Gastrocnemius medialis (tissue), 4 donors: ENCODE measurements around the gene PRKCD. TPM values are rescaled to one million over a fixed set of nuclear protein-coding genes. Genes with fewer than 3 reads are reported as not detected.

Experiments
- ATAC-seq, 2 donors: fragments of 150-250 bp; one replicate each; pipeline ENCODE4 v1.9.1; 2016
- DNase-seq, 2 donors: peaks; one replicate each; pipeline ENCODE4 v3.0.0-alpha.2; 2019
- H3K27ac ChIP-seq, 4 donors: fragments of 200-600 bp; sonication (generic); 1 replicate in 1 of 4; 2 replicates in 3 of 4; pipeline ENCODE4 v1.5.1; 2016 to 2018; ENCODE audit warnings: mild to moderate bottlenecking in 2 of 4, moderate library complexity in 1 of 4
- H3K27me3 ChIP-seq, 3 donors: fragments of 200-600 bp; sonication (generic) in 2 of 3; 1 replicate in 1 of 3; 2 replicates in 2 of 3; pipeline versions ENCODE4 v1.5.1 to v1.6.0; 2016 to 2019; ENCODE audit warnings: mild to moderate bottlenecking in 1 of 3, moderate library complexity in 1 of 3
- H3K36me3 ChIP-seq, 2 donors: fragments of 200-600 bp; sonication (generic) in 1 of 2; one replicate each; pipeline ENCODE4 v1.5.1; 2017 to 2018
- H3K4me1 ChIP-seq, 2 donors: fragments of 200-600 bp; sonication (generic) in 1 of 2; one replicate each; pipeline ENCODE4 v1.5.1; 2016 to 2017; ENCODE audit warnings: mild to moderate bottlenecking in 2 of 2
- H3K4me3 ChIP-seq, 4 donors: fragments of 200-600 bp; sonication (generic) in 3 of 4; 1 replicate in 1 of 4; 2 replicates in 3 of 4; pipeline ENCODE4 v1.5.1; 2016 to 2019; ENCODE audit warnings: mild to moderate bottlenecking in 2 of 4
- H3K9me3 ChIP-seq, 3 donors: fragments of 200-600 bp; sonication (generic) in 2 of 3; 1 replicate in 1 of 3; 2 replicates in 2 of 3; pipeline ENCODE4 v1.5.1; 2016 to 2019
- POLR2A ChIP-seq, 2 donors: fragments of 450-650 bp; IDR thresholded peaks; one replicate each; pipeline ENCODE4 v1.6.1; 2017; ENCODE audit warnings: antibody characterized with exemption in 2 of 2, mild to moderate bottlenecking in 2 of 2, moderate library complexity in 2 of 2
- in situ Hi-C, 4 donors: fragments of 200-750 bp; cut with MboI; loops; one replicate each; pipeline versions ENCODE4 v1.15.0 to v1.8.0; 2017; ENCODE audit warnings: low sequenced_read_pairs in 4 of 4
- intact Hi-C: fragments of 100-400 bp; cut with DNase I; formaldehyde crosslinking; loops from one replicate; pipeline ENCODE4 v1.15.1; 2023; ENCODE audit warnings: low total_unique reads
- total RNA-seq, 4 donors: library from RNA; depleted of rRNA; stranded (reverse); fragments of >200 nt; gene quantifications; one replicate each; pipeline versions ENCODE4 v1.1.0 to v1.2.3, GENCODE V29; 2016
- TF ChIP-seq, protein P1 (sequence below), 5 experiments: fragments of 450-650 bp in 3 of 5; fragments of 200-600 bp in 2 of 5; sonication (generic) in 2 of 5; IDR thresholded peaks in 4 of 5; conservative IDR thresholded peaks in 1 of 5; 1 replicate in 4 of 5; 2 replicates in 1 of 5; pipeline ENCODE4 v1.5.1; 2016 to 2019; ENCODE audit warnings: antibody characterized with exemption in 5 of 5, mild to moderate bottlenecking in 3 of 5, moderate library complexity in 3 of 5

PRKCD gene
- total RNA-seq, 4 donors from 2014 or later = 2.1 to 5.9 (median 3.4) TPM

DNA sequence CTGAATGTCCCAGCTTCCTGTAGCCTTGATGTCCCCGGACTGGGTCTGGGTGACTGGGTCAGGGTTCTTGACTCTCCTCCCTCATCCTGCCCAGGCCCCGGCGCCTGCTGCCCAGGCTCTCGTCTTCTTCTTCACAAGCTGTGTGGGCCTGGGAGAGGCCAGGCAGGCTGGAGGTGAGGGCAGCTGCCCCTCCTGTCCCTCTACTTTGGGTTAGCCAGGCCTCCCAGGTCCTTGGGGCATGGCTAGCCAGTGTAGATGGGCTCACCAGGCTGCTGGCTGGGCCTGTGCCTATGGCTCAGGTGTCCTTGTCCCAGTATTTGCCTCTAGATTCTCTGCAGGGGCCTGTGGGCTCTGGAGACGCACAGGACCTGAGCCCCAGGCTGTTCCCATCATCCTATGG lies 63.0 kb downstream of the PRKCD start:
- intact Hi-C loops = loop anchor here (10.0 kb wide), 1 partner anchor 491 kb away; no protein-coding TSS in a partner anchor
- H3K27ac ChIP-seq = no peak overlapping the region

DNA sequence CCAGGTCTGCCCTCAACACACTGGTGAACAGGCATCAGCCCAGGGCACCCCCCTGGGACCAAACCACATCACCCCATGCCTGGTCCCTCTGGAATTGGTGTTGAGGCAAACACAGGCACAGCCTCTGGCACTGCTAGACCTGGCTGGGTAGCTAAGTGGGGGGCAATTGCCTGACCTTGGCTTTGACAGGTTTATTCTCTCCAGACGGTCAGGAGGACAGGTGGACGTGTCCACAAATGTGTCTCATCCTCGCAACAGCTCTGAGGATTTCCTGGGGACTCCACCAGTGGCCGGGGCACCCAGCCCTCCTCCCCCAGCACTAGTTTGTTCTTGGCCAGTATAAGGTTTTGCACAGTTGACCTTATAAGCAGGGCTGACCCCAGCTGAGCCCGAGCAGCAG lies 63.5 kb downstream of the PRKCD start:
- ATAC-seq (no peak), DNase-seq (no peak)
- Histone ChIP-seq H3K4me1 (no peaks in the 10 kb centered on the region), H3K4me3 (no peak overlapping the region), H3K27me3 (no peaks in the 10 kb centered on the region), H3K27ac (no peak overlapping the region), H3K36me3 (peaks cover 7 to 63% of the 10 kb centered on the region in 2 donors), H3K9me3 (no peaks in the 10 kb centered on the region)
- intact Hi-C loops (loop anchor here (10.0 kb wide), 1 partner anchor 490 kb away; no protein-coding TSS in a partner anchor), in situ Hi-C loops (no loop called here)
- TF ChIP-seq, protein P1, sequence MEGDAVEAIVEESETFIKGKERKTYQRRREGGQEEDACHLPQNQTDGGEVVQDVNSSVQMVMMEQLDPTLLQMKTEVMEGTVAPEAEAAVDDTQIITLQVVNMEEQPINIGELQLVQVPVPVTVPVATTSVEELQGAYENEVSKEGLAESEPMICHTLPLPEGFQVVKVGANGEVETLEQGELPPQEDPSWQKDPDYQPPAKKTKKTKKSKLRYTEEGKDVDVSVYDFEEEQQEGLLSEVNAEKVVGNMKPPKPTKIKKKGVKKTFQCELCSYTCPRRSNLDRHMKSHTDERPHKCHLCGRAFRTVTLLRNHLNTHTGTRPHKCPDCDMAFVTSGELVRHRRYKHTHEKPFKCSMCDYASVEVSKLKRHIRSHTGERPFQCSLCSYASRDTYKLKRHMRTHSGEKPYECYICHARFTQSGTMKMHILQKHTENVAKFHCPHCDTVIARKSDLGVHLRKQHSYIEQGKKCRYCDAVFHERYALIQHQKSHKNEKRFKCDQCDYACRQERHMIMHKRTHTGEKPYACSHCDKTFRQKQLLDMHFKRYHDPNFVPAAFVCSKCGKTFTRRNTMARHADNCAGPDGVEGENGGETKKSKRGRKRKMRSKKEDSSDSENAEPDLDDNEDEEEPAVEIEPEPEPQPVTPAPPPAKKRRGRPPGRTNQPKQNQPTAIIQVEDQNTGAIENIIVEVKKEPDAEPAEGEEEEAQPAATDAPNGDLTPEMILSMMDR (IDR thresholded peaks at IDR 0.05 in 4 of 5, conservative IDR thresholded peaks at IDR 0.05 in 1 of 5) = no peak
- no peak for TF ChIP-seq POLR2A (IDR thresholded peaks at IDR 0.05)

More for the DNA sequence above, 63.0 kb downstream of the PRKCD start:
- no peak for DNase-seq
- no peak overlapping the region for H3K4me3 ChIP-seq
- no peaks in the 10 kb centered on the region for H3K9me3 ChIP-seq
- no peaks in the 10 kb centered on the region for H3K4me1 ChIP-seq
- H3K36me3 ChIP-seq = peaks cover 7 to 58% of the 10 kb centered on the region in 2 donors
- ATAC-seq = no peak
- in situ Hi-C loops = no loop called here
- H3K27me3 ChIP-seq = no peaks in the 10 kb centered on the region
- TF ChIP-seq POLR2A (IDR thresholded peaks at IDR 0.05) = no peak
- TF ChIP-seq, protein P1 (IDR thresholded peaks at IDR 0.05 in 4 of 5, conservative IDR thresholded peaks at IDR 0.05 in 1 of 5) = no peak

DNA sequence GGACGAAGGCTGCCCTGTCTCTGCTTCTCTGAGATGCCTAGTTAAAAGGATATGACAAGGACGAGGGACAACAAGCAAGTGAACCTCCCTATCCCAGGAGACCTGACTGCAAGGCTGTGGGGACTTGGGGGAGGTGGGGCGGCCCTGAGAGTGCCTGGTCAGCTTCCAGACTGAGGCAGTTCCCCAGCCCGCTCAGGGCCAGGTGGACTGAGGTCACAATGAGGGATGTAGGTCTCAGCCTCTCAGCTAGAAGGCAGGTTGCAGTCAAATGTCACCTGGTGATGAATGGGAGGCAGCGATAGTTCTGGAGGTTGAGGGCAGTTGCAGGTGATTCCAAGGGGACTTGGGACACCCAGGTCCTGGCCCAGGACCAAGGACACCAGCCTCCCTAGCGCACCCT lies 64.2 kb downstream of the PRKCD start:
- no peak overlapping the region for H3K4me3 ChIP-seq
- H3K27me3 ChIP-seq = no peaks in the 10 kb centered on the region
- ATAC-seq (no peak), DNase-seq (no peak)
- no peaks in the 10 kb centered on the region for H3K4me1 ChIP-seq
- no peak overlapping the region for H3K27ac ChIP-seq
- TF ChIP-seq, protein P1 (IDR thresholded peaks at IDR 0.05 in 4 of 5, conservative IDR thresholded peaks at IDR 0.05 in 1 of 5) = no peak
- TF ChIP-seq POLR2A (IDR thresholded peaks at IDR 0.05) = no peak
- no peaks in the 10 kb centered on the region for H3K9me3 ChIP-seq
- intact Hi-C loops (loop anchor here (10.0 kb wide), 1 partner anchor 490 kb away; no protein-coding TSS in a partner anchor), in situ Hi-C loops (no loop called here)
- H3K36me3 ChIP-seq = peaks cover 7 to 70% of the 10 kb centered on the region in 2 donors

DNA sequence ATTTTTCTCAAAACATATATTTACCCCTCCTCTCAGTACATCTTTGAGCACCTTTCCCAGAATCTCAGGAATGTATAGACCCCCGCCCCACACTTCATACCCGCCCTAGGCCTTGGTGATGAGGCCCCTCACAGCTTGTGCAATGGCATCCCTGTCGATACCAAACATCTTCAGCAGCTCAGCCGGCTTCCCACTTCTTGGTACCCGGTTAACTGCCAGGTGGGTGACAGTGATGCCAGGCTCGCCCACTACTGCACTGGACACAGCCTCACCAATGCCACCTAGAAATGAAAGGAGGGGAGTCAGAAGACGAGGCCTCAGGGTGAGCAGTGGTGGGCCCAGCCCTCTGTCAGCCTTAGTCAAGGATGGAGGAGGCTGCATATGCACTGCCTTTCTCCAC lies 64.6 kb downstream of the PRKCD start:
- Histone ChIP-seq H3K9me3 (no peaks in the 10 kb centered on the region), H3K27me3 (no peaks in the 10 kb centered on the region), H3K4me1 (no peaks in the 10 kb centered on the region), H3K27ac (no peak overlapping the region), H3K36me3 (peaks cover 7 to 74% of the 10 kb centered on the region in 2 donors), H3K4me3 (no peak overlapping the region)
- no peak for ATAC-seq
- intact Hi-C loops (loop anchor here (10.0 kb wide), 1 partner anchor 489 kb away; no protein-coding TSS in a partner anchor), in situ Hi-C loops (no loop called here)
- no peak for DNase-seq
- TF ChIP-seq, protein P1 (IDR thresholded peaks at IDR 0.05 in 4 of 5, conservative IDR thresholded peaks at IDR 0.05 in 1 of 5) = no peak
- TF ChIP-seq POLR2A (IDR thresholded peaks at IDR 0.05) = no peak
